KMS-11 (cell line): ENCODE results near the gene SH2D2A.

Experiments used
- H2AFZ ChIP-seq: fragments of 200-600 bp; sonication (generic); 2 replicates; pipeline ENCODE4 v1.6.1; 2016; ENCODE audit warnings: antibody characterized with exemption, mixed run types, low read depth
- H3K27ac ChIP-seq: fragments of 200-600 bp; sonication (generic); 2 replicates; pipeline ENCODE4 v1.6.1; 2016; ENCODE audit warnings: mild to moderate bottlenecking, mixed run types
- H3K27me3 ChIP-seq: fragments of 200-600 bp; sonication (generic); 2 replicates; pipeline ENCODE4 v1.6.1; 2017; ENCODE audit warnings: mild to moderate bottlenecking, low read depth, mixed run types, moderate library complexity; ENCODE audit not compliant: insufficient read depth
- H3K36me3 ChIP-seq: fragments of 200-600 bp; sonication (generic); 2 replicates; pipeline ENCODE4 v1.6.1; 2017; ENCODE audit warnings: mild to moderate bottlenecking, mixed run types; ENCODE audit not compliant: insufficient read depth
- H3K4me1 ChIP-seq: fragments of 200-600 bp; sonication (generic); 2 replicates; pipeline ENCODE4 v1.6.1; 2016; ENCODE audit warnings: mild to moderate bottlenecking, low read depth, mixed run types; ENCODE audit not compliant: poor library complexity, severe bottlenecking
- H3K4me2 ChIP-seq: fragments of 200-600 bp; sonication (generic); 2 replicates; pipeline ENCODE4 v1.7.0; 2016; ENCODE audit warnings: mild to moderate bottlenecking, mixed run types
- H3K4me3 ChIP-seq: fragments of 200-600 bp; sonication (generic); IDR thresholded peaks from 2 replicates; pipeline ENCODE4 v1.6.1; 2017; ENCODE audit warnings: low read depth, low read length, mixed read lengths; ENCODE audit not compliant: insufficient read depth
- H3K79me2 ChIP-seq: fragments of 200-600 bp; sonication (generic); 2 replicates; pipeline ENCODE4 v1.6.1; 2016; ENCODE audit warnings: low read depth, mixed run types; ENCODE audit not compliant: insufficient read depth
- H3K9ac ChIP-seq: fragments of 200-600 bp; sonication (generic); 2 replicates; pipeline ENCODE4 v1.6.1; 2016; ENCODE audit warnings: mild to moderate bottlenecking, mixed run types
- H4K20me1 ChIP-seq: fragments of 200-600 bp; sonication (generic); 2 replicates; pipeline ENCODE4 v1.6.1; 2016; ENCODE audit warnings: mild to moderate bottlenecking, mixed run types; ENCODE audit not compliant: insufficient read depth
- CTCF ChIP-seq: fragments of 200-600 bp; sonication (generic); conservative IDR thresholded peaks from 2 replicates; pipeline ENCODE4 v1.6.1; 2017; ENCODE audit warnings: low read depth, mild to moderate bottlenecking, antibody characterized with exemption, low read length, moderate library complexity, mixed read lengths

The SH2D2A gene

GRCh38 chr1:156804572-156805243 lies 11.9 kb downstream of the SH2D2A start:
- Histone ChIP-seq H3K4me2 (no peak overlapping the region), H3K9ac (no peak overlapping the region), H4K20me1 (no peaks in the 10 kb centered on the region), H3K4me1 (peaks cover 13% of the 10 kb centered on the region), H3K4me3 (no peak overlapping the region), H2AFZ (no peak overlapping the region), H3K79me2 (no peaks in the 10 kb centered on the region), H3K27me3 (no peaks in the 10 kb centered on the region), H3K36me3 (peaks cover 5% of the 10 kb centered on the region; the same call in 1 of the 2 replicates), H3K27ac (no peak overlapping the region)
- TF ChIP-seq CTCF: no peak

GRCh38 chr1:156804026-156804425 lies 12.6 kb downstream of the SH2D2A start:
- H3K9ac ChIP-seq: no peak overlapping the region
- no peaks in the 10 kb centered on the region for H3K27me3 ChIP-seq
- peaks cover 13% of the 10 kb centered on the region for H3K4me1 ChIP-seq
- no peak overlapping the region for H2AFZ ChIP-seq
- H4K20me1 ChIP-seq: no peaks in the 10 kb centered on the region
- H3K36me3 ChIP-seq: peaks cover 5% of the 10 kb centered on the region; the same call in 1 of the 2 replicates
- no peaks in the 10 kb centered on the region for H3K79me2 ChIP-seq
- H3K4me2 ChIP-seq: no peak overlapping the region
- TF ChIP-seq CTCF: no peak
- no peak overlapping the region for H3K4me3 ChIP-seq
- H3K27ac ChIP-seq: no peak overlapping the region

GRCh38 chr1:156803086-156803851 lies 13.4 kb downstream of the SH2D2A start:
- no peak overlapping the region for H3K4me3 ChIP-seq
- H4K20me1 ChIP-seq: no peaks in the 10 kb centered on the region
- H3K79me2 ChIP-seq: no peaks in the 10 kb centered on the region
- no peaks in the 10 kb centered on the region for H3K27me3 ChIP-seq
- no peak for TF ChIP-seq CTCF
- H3K4me2 ChIP-seq: no peak overlapping the region
- no peak overlapping the region for H2AFZ ChIP-seq
- H3K36me3 ChIP-seq: peaks cover 9% of the 10 kb centered on the region; the same call in 1 of the 2 replicates
- H3K4me1 ChIP-seq: peaks cover 13% of the 10 kb centered on the region
- no peak overlapping the region for H3K9ac ChIP-seq
- no peak overlapping the region for H3K27ac ChIP-seq

- no peak overlapping the region for H3K27ac ChIP-seq
- TF ChIP-seq CTCF: no peak
- no peaks in the 10 kb centered on the region for H3K27me3 ChIP-seq
- H3K4me3 ChIP-seq: no peak overlapping the region
- H3K4me1 ChIP-seq: peaks cover 11% of the 10 kb centered on the region
- H4K20me1 ChIP-seq: no peaks in the 10 kb centered on the region
- H3K36me3 ChIP-seq: peaks cover 9% of the 10 kb centered on the region; the same call in 1 of the 2 replicates
- no peak overlapping the region for H3K4me2 ChIP-seq
- no peak overlapping the region for H2AFZ ChIP-seq
- no peaks in the 10 kb centered on the region for H3K79me2 ChIP-seq
- no peak overlapping the region for H3K9ac ChIP-seq
These were observed 14.2 kb downstream of the SH2D2A start for GRCh38 chr1:156802421-156802935.
